Tibial artery (tissue), 4 donors: ENCODE data around the gene RNLS.
A peak's percentile ranks its signal among the peaks of the same experiment; 100 is the strongest.

Experiments
- DNase-seq, 2 donors: peaks; one replicate each; pipeline ENCODE4 v3.0.0-alpha.2; 2019
- H3K27ac ChIP-seq, 2 donors: fragments of 200-600 bp; sonication (generic) in 1 of 2; 1 replicate in 1 of 2; 2 replicates in 1 of 2; pipeline ENCODE4 v1.5.1; 2018 to 2019; ENCODE audit warnings: mild to moderate bottlenecking in 1 of 2
- H3K27me3 ChIP-seq, 2 donors: fragments of 200-600 bp; sonication (generic) in 1 of 2; one replicate each; pipeline versions ENCODE4 v1.5.1 to v1.6.0; 2016 to 2019
- H3K36me3 ChIP-seq, 3 donors: fragments of 200-600 bp; sonication (generic) in 2 of 3; one replicate each; pipeline ENCODE4 v1.5.1; 2016 to 2019; ENCODE audit warnings: mild to moderate bottlenecking in 2 of 3
- H3K4me1 ChIP-seq, 4 donors: fragments of 200-600 bp; sonication (generic) in 2 of 4; 1 replicate in 3 of 4; 2 replicates in 1 of 4; pipeline ENCODE4 v1.5.1; 2016 to 2019
- H3K4me3 ChIP-seq, 2 donors: fragments of 200-600 bp; sonication (generic) in 1 of 2; 1 replicate in 1 of 2; 2 replicates in 1 of 2; pipeline ENCODE4 v1.5.1; 2018 to 2019; ENCODE audit warnings: mild to moderate bottlenecking in 2 of 2
- H3K9me3 ChIP-seq, 3 donors: fragments of 200-600 bp; sonication (generic) in 1 of 3; one replicate each; pipeline ENCODE4 v1.5.1; 2016 to 2019
- intact Hi-C: fragments of 100-400 bp; cut with DNase I; formaldehyde crosslinking; loops from one replicate; pipeline ENCODE4 v1.15.0; 2023; ENCODE audit warnings: low total_unique reads
- TF ChIP-seq, protein P1 (sequence below), 2 experiments: fragments of 200-600 bp in 1 of 2; fragments of 450-650 bp in 1 of 2; IDR thresholded peaks; one replicate each; pipeline ENCODE4 v1.5.1; 2017 to 2019; ENCODE audit warnings: antibody characterized with exemption in 2 of 2, mild to moderate bottlenecking in 1 of 2, moderate library complexity in 1 of 2

The RNLS gene

DNA sequence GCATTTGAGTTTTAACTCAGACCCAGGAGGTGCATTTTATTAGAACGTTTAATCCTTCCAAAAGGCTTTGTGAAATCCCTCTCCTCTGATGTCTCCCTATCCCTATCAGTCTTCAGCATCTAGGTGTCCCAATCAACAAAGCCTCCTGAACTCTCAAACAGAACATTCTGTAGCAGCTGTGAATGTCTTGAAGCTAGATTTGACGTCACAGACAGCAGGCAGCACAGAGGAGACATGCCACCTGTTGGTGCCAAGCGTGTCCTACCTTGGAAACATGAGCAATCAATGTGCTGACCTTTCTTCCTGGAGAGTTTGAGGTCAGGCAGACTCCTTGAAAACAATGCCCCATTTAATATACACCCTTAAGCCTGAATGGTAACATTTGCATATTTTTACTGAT lies 125.5 kb downstream of the RNLS start:
- no peak for DNase-seq
- no peak overlapping the region for H3K27ac ChIP-seq
- intact Hi-C loops = no loop called here

DNA sequence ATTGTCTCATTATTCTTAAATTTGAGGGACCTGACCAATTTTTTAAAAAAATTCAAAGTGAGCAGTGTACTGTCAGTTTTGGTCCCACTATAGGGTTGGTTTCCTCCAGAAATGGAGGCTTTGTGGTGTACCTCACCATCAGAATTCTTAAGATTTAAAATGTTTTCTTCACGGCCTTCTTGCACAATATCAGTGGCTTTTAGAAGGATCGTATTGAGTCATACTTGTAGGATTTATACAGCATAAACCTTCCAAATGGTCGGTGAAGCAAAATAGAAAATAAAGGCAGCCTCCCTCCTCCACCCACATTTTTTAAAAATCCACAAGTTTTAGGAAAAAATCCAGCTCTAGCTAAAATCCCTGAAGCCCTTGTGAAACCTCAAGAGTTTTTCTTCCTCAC lies 126.4 kb downstream of the RNLS start:
- intact Hi-C loops = no loop called here
- no peaks in the 10 kb centered on the region for H3K9me3 ChIP-seq
- TF ChIP-seq, protein P1, sequence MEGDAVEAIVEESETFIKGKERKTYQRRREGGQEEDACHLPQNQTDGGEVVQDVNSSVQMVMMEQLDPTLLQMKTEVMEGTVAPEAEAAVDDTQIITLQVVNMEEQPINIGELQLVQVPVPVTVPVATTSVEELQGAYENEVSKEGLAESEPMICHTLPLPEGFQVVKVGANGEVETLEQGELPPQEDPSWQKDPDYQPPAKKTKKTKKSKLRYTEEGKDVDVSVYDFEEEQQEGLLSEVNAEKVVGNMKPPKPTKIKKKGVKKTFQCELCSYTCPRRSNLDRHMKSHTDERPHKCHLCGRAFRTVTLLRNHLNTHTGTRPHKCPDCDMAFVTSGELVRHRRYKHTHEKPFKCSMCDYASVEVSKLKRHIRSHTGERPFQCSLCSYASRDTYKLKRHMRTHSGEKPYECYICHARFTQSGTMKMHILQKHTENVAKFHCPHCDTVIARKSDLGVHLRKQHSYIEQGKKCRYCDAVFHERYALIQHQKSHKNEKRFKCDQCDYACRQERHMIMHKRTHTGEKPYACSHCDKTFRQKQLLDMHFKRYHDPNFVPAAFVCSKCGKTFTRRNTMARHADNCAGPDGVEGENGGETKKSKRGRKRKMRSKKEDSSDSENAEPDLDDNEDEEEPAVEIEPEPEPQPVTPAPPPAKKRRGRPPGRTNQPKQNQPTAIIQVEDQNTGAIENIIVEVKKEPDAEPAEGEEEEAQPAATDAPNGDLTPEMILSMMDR (IDR thresholded peaks at IDR 0.05) = no peak
- H3K27ac ChIP-seq = peak overlapping the region in 1 of 2 donors; percentile 16
- no peak for DNase-seq
- no peaks in the 10 kb centered on the region for H3K4me1 ChIP-seq
- no peaks in the 10 kb centered on the region for H3K36me3 ChIP-seq
- H3K27me3 ChIP-seq = no peaks in the 10 kb centered on the region
- no peak overlapping the region for H3K4me3 ChIP-seq

More for the DNA sequence above, 125.5 kb downstream of the RNLS start:
- Histone ChIP-seq H3K36me3 (no peaks in the 10 kb centered on the region), H3K9me3 (no peaks in the 10 kb centered on the region), H3K4me1 (no peaks in the 10 kb centered on the region), H3K27me3 (no peaks in the 10 kb centered on the region), H3K4me3 (no peak overlapping the region)
- TF ChIP-seq, protein P1 (IDR thresholded peaks at IDR 0.05) = no peak

DNA sequence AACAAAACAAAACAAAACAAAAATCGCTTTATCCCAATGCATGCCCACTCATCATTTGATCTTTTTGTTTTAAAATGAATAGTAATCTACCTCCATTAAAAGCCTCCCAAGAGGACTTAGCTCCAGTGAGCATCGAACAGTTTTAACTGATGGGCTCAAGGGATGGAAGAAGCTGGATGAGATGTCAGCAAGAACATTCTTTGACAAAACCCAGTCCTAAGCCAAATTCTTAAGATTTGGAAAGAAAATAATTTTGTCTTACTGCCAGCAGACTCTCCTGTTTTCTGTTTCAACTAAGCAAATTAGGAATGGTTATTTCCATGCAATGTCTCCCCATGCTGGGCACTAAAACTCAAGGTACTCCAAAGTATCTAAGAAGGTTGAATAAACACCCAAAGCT lies 127.3 kb downstream of the RNLS start:
- Histone ChIP-seq H3K9me3 (no peaks in the 10 kb centered on the region), H3K36me3 (no peaks in the 10 kb centered on the region), H3K4me1 (no peaks in the 10 kb centered on the region), H3K27ac (no peak overlapping the region), H3K27me3 (no peaks in the 10 kb centered on the region), H3K4me3 (no peak overlapping the region)
- TF ChIP-seq, protein P1 (IDR thresholded peaks at IDR 0.05) = no peak
- no peak for DNase-seq
- intact Hi-C loops = no loop called here

DNA sequence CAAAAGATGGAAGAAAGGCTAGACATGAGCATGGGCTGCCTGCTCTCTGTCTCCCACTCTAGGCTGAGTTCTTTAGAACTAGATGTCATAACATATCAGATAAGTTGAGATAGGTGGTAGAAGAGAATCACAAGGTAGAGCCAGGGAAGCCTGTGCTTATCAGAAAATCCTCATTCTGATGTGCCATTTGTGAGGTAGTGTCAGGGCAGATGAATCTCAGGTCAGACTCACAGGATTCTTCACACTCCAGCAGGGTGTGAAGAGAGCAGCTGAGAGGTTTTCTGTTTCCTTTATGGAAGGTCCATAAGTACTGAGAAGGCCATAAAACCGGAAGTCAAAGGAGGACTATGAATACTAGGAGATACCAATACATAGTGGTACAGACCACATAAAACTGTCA lies 132.9 kb downstream of the RNLS start:
- DNase-seq = no peak
- intact Hi-C loops = no loop called here
- no peaks in the 10 kb centered on the region for H3K27me3 ChIP-seq
- TF ChIP-seq, protein P1 (IDR thresholded peaks at IDR 0.05) = no peak
- H3K36me3 ChIP-seq = no peaks in the 10 kb centered on the region
- no peaks in the 10 kb centered on the region for H3K4me1 ChIP-seq
- no peaks in the 10 kb centered on the region for H3K9me3 ChIP-seq
- no peak overlapping the region for H3K27ac ChIP-seq
- H3K4me3 ChIP-seq = no peak overlapping the region

DNA sequence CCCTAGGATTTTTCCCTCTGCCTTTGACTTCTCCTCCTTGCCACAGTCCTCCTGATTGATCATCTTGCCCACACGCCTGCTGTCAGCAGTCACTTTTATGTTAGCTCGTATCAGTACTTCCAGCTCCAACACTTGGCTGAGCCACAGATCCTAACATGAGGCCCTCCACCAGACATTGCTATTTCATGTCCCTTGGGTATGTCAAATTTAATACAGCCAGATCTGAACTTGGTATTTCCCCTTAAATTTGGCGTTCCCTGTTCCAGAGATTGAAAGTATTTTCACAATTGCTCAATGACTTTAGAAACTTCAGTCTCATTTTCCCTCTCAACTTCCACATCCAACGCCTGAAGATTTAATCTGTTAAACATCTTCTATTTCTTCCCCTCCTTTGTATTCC lies 140.4 kb downstream of the RNLS start:
- Histone ChIP-seq H3K27me3 (no peaks in the 10 kb centered on the region), H3K36me3 (no peaks in the 10 kb centered on the region), H3K4me1 (no peaks in the 10 kb centered on the region), H3K9me3 (no peaks in the 10 kb centered on the region), H3K27ac (no peak overlapping the region), H3K4me3 (no peak overlapping the region)
- DNase-seq = peak in 1 of 2 donors; percentile 24
- TF ChIP-seq, protein P1 (IDR thresholded peaks at IDR 0.05) = no peak
- intact Hi-C loops = no loop called here

DNA sequence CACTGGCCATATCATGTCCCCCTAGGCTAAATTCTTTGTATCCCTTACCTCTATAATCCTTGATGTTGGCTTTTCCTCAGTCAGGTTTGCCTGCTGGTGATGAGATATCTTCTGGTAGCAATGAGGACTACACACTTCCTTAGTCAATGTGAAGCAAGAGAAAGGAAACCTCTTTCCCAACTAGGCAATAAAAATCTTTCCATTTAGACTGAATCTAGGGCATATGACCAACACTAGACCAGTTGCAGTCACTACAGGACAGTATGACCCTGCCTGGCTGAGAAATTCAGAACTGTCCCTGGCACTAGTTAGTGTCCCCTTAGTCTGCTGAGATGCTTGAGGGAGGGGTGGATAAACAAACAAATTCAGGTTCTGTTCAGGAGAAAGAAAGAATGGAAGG lies 142.6 kb downstream of the RNLS start:
- Histone ChIP-seq H3K4me3 (no peak overlapping the region), H3K36me3 (no peaks in the 10 kb centered on the region), H3K4me1 (no peaks in the 10 kb centered on the region), H3K27me3 (no peaks in the 10 kb centered on the region), H3K27ac (no peak overlapping the region), H3K9me3 (no peaks in the 10 kb centered on the region)
- no peak for DNase-seq
- intact Hi-C loops = no loop called here
- TF ChIP-seq, protein P1 (IDR thresholded peaks at IDR 0.05) = no peak
